HG02571 (cell line): Measurements from ENCODE around the gene MRPL54.

Experiments
- ATAC-seq: cut with Tn5 transposase; IDR thresholded peaks from one replicate; pipeline ENCODE4 v1.9.1; 2021; ENCODE audit warnings: mild to moderate bottlenecking, moderate library complexity; ENCODE audit not compliant: unreplicated experiment

The MRPL54 gene

DNA sequence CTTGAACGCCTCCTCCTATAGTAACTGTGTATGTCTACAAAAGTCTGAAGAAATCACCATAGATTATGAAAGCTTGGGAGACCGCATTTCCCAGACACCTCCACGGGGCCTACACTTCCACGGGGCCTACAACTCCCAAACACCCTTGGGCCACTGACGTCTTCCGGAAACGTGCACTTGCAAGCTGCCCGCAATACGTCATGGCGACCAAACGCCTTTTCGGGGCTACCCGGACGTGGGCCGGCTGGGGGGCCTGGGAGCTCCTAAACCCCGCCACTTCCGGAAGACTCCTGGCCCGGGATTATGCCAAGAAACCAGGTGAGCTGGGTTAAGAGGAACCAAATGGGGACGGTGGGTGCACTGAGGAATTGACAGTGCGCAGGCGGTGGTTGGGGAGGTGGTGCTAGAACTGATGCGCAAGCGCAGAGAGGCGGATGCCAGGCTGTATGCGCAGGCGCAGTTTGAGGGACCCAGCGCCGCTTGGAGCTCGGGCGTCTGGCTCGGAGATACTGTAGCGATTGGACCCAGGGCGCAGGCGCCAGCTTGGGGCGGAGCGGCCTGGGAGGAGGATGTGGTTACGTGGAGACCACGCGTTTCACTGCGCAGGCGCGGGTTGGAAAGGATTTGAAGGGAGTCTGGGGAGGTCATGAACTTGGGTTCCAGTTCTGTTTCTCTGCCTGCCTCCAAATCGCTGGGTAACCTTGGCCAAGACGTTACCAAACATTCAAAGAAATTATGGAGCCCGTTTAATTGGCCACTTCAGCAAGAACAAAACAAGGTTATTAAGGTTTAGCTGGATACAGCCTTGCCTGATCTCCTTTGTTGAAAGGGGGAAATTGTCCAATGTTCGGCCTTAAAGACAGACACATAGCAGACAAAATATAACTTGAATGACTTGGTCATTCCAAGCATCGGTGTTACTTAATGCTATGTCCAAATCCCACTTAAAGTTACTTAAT lies at the start of gene MRPL54:
Gene MRPL54, plus strand, starts transcription at position 182 of the 959 bp plus-strand sequence. Its CDS starts 19 bp downstream, at position 201.
- ATAC-seq, result peak; percentile 78

DNA sequence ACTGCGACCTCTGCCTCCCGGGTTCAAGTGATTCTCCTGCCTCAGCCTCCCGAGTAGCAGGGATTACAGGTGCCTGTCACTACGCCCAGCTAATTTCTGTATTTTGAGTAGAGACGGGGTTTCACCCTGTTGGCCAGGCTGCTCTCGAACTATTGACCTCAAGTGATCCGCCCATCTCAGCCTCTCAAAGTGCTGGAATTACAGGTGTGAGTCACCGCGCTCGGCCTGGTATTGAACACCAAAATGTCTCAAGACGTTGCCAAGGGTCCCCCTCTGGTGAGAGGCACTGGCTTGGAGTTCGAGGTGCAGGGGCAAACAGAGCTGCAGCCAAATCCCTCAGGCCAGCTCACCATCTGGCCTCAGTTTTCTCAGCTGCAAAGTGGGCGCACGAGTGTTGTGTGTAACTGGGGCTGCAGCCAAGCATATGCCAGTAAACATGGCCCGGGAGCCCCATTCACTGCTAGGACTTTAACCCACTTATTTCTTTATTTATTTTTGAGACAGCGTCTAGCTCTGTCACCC lies 46.3 kb upstream of the MRPL54 start:
- ATAC-seq, result no peak

DNA sequence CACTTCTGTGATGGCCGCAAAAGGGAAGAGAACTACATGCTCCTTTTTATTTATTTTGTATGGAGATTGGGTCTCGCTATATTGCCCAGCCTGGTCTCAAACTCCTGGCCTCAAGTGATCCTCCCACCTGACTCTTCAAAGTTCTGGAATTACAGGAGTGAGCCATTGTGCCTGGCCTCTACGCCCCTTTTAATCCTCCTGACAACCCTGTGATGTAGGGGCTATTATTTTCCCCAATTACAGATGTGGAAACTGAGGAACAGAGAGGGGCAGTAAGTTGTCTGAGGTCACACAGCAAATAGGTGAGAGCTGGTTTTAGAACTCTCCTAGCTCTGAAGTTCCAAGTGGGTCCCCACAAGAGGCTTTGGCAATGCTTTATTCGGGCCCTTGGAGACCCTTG lies 42.6 kb upstream of the MRPL54 start:
- ATAC-seq, result no peak

DNA sequence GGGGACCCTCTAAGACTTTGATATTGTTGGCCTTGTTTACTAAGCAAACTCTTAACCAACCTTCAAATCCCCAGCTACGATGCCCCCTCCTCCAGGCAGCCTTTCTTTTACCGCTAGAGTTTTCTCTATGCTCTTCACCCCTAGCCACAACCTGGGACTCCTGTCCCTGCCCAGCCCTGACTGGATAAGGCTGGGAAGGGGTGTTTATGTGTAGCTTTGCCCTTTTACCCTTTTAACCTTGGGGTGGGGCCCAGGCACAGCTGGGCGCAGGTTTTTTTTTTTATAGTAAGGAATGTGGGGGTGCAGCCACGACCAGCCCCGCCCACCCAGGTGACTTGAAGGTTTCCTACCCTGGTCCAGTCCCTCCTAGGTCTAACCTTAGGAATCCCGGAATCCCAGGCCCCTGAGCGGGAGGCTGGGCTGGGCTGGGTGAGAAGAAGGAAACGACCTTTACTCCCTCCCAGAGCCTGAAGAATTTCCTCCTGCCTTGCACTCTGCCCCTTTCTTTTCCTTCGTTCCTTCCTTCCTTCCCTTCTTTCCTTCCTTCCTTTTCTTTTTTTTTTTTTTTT lies 42.0 kb upstream of the MRPL54 start:
- ATAC-seq, result no peak

DNA sequence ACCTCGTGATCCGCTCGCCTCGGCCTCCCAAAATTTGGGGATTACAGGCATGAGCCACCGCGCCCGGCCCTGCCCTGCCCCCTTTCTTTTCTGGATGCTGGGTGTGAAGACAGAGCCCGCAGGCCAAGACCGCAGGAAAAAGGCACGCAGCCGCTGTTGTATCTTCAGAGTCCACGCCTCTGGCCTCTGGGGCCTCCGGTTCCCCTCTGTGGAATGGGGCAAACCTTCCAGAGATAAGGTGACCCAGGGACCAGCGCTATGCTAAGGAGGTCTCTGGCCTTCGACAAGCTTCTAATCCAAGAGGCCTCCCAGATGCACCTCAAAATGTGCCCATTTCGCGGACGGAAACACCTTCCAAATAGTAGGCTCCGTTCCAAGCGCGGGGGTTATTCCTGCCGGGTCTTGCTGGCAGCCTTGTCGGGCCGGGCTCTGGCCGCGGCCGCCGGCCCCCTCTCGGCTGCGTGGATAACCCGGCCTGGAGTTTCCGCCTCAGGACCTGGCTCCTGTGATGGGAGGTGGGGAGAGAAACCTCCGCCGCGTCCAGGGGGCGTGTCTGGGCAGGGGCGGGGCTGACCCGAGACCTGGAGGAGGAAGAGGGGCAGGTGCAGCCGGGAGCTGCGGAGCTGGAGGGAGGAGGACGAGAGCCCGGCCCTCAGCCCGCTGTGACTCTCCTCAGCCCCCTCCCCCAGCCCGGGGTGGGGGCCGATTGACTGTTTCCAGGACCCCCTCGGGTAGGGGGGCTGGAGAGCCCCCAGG lies 41.2 kb upstream of the MRPL54 start:
- no peak for ATAC-seq

DNA sequence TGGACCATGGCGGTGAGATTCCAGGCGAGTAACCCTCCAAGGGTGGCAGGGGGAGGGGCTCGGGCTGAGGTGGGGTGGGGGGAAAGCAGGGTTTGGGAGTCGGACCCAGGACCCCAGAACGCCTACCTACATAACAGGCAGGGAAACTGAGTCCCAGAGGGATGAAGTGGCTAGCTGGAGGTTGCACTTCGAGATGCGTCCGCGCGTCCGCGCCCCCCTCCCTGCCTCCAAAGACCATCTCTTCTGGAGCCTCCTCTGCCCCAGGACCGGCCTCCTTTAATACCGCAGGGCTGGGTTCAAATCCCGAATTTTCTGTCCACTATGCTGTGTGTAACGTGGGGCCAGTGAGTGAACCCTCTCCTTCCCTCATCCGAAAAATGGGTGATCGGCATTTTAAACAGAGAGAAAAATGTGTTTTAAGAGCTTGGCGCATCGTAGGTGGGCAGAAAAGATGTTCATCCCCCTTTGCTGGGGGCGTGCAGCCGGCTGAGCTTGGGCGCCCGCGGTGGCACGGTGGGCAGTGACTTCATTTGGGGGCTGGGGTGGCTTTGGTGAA lies 40.5 kb upstream of the MRPL54 start:
- no peak for ATAC-seq

DNA sequence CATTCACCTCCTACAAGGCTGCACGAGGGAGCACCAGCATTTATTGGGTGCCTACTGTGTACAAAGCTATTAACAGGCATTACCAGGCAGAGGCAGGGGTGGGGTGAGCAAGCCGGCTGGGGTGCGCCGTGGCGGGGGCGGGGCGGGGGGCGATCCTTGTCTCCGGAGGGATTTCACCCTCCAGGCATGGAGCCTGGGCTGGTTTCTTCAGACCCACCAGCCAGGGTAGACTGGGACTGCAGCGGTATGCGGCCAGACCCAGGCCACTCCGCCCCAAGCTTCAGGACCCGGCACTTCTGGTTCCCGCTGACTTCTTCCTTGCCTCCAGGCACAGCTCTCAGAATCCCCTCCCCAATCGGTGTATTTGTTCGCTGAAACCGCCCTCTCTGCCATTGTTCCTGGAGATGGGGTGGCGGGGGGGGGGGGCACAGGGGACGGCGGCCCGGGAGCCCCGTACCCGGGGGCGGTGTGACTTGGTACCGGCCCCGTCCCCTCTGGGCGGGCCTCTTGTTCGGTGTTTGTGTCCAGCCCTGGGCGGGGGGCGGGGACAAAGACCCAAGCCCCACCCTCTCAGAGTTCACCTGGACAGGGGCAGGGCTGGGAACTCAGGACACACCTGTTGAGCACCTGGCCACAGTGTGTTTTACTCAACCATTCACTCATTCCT lies 39.9 kb upstream of the MRPL54 start:
- ATAC-seq, result no peak

DNA sequence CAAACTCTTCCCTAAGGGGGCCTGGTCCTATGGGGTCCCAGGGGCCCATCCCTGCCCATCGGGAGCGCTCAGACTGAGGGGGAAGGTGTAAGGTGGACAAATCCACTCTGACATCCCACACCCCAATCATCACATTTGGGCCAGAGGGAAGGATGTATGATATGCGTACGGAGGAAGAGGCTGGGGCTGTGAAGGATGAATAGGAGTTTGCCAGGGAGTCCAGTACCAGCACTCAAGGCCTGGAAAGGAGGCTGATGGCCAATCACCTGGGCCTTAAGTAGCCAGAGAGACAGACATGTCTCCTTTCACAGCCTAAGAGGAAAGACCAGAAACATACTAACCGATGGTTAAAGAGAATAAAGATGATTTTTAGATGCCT lies 39.4 kb upstream of the MRPL54 start:
- ATAC-seq, result no peak

DNA sequence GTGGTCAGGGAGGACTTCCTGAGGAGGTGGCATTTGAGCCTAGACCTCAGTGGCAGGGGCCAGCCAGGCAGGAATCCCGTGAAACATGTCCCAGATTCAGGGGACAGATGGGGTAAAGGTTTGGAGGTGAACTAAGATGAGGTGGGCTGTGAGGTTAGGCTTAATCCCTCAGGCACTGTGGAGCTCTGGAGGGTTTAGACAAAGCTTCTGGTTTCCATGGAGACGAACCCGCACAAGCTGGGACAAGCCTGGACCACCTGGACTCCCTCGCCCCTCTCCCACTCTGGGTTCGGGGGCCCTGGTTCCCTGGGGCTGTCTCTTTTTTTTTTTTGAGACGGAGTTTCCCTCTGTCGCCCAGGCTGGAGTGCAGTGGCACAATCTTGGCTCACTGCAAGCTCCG lies 38.6 kb upstream of the MRPL54 start:
- ATAC-seq, result no peak

DNA sequence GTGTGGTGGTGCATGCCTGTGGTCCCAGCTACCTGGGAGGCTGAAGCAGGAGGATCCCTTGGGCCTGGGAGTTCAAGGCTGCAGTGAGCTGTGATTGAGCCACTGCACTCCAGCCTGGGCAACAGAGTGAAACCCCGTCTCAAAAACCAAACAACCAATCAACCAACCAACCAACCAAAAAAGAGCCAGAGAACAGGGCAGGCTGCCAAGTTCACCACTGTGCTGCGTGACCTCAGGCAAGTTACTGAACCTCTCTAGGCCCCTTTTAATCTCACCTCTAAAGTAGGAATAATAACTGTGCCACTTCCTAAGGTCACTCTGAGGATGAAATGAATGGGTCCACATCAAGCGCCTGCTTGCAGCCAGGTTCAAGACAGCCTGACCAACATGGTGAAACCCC lies 37.4 kb upstream of the MRPL54 start:
- ATAC-seq, result no peak

DNA sequence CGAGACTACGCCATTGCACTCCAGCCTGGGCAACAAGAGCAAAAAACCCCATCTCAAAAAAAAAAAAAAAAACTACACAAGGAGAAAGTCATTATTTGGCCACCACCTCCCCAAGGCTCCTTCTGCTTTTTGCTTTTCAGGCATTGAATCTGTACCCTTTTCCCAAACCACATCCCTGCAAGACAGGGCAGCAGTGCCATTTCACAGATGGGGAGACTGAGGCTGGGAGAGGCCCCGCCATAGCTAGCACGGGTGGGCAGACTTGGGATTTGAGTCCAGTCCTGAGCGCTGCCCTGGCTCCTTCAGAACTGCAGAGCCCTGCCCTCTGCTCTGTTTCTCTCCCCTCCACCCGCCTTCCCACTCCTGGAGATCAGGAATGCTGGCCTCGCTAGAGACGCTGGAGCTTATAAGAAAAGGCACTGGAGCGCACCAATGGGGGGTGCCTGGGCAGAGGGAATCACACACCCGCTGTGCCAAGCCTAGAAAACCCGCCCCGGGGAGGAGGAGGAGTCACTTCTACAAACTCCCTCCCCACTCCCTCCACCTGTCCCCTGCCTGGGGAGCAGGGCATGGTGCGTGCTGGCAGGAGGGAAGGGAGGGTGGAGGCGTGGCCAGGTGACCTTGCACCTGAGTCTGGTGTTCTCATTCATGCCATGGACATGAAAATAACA lies 36.7 kb upstream of the MRPL54 start:
- no peak for ATAC-seq

DNA sequence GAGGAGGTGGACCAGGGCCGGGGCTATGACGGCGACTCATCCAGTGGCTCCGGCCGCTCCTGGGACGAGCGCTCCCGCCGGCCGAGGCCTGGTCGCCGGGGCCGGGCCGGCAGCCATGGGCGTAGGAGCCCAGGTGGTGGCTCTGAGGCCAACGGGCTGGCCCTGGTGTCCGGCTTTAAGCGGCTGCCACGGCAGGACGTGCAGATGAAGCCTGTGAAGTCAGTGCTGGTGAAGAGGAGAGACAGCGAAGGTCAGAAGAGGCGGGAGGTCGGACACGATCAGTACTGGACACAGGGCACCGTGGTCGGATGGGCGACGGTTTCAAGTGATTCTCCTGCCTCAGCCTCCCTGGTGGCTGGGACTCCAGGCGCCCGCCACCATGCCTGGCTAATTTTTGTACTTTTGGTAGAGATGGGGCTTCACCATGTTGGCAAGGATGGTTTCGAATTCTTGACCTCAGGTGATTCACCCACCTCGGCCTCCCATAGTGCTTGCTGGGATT lies 32.0 kb upstream of the MRPL54 start:
- ATAC-seq, result no peak

DNA sequence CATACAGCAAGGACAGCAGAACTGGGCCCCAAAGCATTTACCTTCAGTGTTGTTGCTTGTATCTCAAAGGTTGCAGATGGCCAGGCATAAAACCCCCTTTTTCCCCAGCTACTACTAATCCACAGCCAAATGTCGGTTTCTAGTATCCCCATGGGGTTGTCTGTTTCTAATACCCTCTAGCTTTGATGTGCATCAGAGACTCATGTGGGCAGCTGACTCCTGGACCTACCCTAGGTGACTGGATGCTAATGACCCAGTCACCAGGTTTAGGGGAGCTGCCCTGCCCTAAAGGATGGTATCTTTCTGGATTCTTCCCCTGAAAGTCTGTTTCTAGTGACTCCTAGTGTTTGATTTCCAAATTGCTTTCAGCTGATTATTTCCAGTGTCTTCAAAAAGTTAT lies 30.4 kb upstream of the MRPL54 start:
- ATAC-seq, result no peak

DNA sequence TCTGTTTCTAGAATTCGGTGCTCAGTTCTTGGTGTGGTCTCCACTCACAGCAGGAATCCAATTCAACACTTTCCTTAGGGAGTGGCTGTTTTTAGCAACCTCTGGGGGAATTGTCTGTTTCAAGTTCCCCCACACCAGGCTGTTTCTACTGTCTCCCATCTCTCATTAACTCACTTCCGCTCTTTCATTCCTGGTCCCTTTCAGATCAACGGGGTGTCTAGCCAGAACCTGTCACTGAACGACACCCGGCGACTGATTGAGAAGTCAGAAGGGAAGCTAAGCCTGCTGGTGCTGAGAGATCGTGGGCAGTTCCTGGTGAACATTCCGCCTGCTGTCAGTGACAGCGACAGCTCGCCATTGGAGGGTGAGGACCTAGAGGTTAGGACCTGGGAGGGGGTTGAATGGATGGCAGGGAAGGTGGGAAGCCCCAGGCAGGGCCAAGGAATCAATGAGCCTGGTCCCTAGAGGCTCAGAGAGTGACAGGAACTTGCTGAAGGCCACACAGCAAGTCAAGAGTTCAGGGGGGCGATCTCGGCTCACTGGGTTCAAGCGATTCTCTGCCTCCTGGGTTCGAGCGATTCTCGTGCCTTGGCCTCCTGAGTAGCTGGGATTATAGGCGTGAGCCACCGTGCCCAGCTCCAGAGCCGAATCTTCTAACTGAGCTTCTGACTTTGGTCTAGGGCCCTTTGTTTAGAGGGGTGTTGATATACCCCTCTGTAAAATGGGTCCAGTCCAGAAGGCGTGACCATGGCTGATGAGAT lies 28.8 kb upstream of the MRPL54 start:
- no peak for ATAC-seq

DNA sequence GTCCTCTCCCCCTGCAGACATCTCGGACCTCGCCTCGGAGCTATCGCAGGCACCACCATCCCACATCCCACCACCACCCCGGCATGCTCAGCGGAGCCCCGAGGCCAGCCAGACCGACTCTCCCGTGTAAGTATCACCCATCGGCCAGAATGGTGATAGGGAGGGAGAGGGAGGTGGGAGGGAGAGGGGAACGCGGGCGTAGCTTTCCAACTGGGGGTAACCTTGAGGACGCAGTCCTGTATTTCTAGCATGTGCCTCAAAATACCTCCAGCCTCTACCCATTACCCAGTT lies 28.2 kb upstream of the MRPL54 start:
- ATAC-seq, result no peak

DNA sequence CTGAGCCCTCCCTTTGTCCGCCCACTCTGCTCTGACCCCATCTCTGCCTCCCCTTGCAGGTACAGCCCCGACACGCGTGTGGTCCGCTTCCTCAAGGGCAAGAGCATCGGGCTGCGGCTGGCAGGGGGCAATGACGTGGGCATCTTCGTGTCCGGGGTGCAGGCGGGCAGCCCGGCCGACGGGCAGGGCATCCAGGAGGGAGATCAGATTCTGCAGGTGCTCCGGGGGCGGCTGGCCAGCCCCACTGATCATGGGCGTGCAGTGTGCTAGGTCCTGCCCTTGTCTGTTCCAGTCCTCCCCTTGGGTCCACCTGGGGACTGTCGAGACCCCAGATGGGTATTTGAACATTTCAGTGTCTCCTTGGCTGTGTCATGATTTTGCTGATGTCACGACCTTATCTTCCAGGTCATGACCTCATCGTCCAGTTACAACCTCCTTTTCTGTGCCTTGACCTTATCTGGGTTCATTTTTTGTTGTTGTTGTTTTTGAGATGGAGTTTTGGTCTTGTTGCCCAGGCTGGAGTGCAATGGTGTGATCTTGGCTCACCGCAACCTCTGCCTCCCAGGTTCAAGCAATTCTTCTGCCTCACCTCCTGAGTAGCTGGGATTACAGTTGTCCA lies 26.3 kb upstream of the MRPL54 start:
- ATAC-seq, result no peak

DNA sequence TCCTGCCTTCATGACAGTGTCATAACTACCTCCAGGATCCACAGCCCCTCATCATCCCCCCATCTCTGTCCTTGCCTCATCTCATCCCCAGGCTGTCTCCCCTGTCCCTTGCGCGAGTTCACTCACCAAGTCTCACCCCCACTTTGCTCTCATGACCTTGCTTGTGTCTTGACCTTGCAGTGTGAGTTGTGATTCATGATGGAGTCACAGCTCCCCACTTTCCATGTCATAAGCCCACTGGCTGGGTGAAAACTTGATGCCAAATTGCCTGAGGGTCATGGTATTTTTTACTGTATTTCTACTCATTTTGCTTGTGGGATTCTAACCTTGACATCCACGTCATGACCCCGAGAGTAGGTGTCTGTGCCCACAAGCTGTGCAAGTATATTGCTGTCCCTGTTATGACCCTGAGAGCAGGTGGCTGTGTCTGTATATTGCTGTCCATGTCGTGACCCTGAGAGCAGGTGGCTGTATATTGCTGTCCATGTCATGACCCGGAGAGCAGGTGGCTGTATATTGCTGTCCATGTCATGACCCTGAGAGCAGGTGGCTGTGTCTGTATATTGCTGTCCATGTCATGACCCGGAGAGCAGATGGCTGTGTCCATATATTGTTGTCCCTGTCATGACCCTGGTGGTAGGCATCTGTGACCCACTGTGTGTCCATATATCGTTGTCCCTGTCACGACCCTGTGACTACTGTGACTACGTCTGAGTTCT lies 24.8 kb upstream of the MRPL54 start:
- no peak for ATAC-seq

DNA sequence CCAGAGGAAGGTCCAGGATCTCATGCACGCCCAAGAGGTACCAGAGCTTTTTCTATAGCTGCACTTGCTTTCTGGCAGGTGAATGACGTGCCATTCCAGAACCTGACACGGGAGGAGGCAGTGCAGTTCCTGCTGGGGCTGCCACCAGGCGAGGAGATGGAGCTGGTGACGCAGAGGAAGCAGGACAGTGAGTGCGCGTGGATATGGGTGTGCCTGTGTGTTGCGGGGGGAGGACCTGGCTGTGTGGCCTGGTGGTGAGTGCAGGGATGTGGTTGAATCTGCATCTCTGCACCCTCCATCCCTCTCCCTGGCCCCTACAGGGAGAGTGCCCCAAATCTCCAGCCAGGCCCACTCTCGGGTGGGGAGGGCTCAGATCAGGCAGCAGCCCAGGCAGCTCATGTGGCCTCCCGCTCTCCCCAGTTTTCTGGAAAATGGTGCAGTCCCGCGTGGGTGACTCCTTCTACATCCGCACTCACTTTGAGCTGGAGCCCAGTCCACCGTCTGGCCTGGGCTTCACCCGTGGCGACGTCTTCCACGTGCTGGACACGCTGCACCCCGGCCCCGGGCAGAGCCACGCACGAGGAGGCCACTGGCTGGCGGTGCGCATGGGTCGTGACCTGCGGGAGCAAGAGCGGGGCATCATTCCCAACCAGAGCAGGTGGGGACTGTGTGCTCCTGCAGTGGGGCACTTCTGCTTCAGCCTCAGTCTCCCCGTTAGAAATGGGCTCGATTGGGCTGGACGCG lies 23.8 kb upstream of the MRPL54 start:
- ATAC-seq, result no peak
